Activated T-cell treated with anti-CD3 and anti-CD28 coated beads for 4 hours (primary cell): ENCODE data around the gene ANKRD50.

Experiments used
- DNase-seq: peaks from one replicate; pipeline ENCODE4 v3.0.0-alpha.2; 2020

The ANKRD50 gene

GRCh38 chr4:124710015-124710741 is 2.4 kb downstream of the ANKRD50 start:
- DNase-seq = no peak

DNA sequence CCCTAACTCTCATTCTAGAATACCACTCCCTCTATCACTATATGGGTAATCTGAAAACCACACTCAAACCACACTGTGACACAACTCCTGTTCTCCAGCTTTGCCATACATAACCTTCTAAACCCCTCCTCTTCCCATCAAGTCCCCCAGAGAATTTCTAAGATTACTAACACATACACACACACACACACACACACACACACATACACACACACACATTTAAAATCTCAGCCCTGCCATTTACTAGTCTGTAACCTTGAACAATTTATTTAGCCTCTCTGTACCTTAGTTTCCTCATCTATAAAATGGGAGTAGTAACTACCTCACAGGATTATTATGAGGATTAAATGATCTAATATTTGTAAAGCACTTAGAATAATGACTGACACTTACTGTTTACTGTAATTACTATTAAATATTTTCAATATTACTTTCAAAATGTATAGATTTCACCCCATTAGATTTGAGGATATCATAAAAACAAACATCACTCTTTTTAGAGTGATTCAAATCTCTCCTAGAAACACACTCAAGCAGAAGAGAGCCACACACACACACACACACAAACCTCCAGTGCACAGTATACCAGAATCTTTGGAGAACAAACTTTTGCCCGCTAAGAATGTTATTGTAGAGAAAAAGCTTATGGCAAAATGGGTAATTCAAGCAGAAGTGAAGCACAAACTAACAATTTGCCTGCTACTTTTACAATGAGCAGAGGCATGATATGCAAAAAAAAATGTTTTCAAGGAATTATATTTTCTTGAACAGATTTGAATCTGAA is 3.8 kb downstream of the ANKRD50 start:
- DNase-seq = no peak

- no peak for DNase-seq
Measured at GRCh38 chr4:124705393-124705792, 7.1 kb downstream of the ANKRD50 start.

DNA sequence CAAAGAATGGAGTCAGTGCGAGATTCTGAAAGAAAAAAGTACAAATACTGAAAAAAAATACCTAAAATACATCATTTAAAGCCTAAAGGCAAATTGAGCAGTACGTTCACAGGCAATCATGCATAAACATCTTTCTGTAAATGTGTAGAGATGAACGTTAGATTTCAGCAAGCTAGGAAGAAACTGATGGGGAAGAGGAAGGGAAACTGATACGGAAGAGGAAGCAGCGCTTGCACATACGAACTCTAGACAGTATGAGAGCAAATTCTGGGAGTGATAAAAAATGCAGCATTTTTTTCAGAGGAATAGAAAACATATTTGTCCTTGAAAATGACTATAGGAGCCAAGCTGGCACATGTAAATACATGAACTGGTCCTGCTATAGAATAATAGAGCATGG is 9.4 kb downstream of the ANKRD50 start:
- no peak for DNase-seq

GRCh38 chr4:124697441-124697840 is 15.1 kb downstream of the ANKRD50 start:
- DNase-seq = no peak

DNA sequence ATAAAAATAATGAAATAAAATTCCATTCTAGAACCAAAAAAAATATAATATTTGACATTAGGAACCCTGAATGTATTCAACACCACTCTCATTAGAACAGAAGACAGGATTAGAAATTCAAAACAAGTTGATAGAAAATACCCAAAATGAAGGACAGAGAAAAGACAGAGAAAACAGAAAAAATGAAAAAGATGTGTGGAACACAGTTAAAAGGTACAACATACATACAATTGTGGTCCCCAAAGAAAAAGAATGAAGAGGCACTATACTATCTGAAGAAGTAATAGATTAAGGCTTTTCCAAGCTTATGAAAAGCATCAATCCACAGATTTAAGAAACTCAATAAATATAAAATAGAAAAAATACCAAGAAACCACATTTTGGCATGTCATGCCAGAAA is 16.4 kb downstream of the ANKRD50 start:
- no peak for DNase-seq

DNA sequence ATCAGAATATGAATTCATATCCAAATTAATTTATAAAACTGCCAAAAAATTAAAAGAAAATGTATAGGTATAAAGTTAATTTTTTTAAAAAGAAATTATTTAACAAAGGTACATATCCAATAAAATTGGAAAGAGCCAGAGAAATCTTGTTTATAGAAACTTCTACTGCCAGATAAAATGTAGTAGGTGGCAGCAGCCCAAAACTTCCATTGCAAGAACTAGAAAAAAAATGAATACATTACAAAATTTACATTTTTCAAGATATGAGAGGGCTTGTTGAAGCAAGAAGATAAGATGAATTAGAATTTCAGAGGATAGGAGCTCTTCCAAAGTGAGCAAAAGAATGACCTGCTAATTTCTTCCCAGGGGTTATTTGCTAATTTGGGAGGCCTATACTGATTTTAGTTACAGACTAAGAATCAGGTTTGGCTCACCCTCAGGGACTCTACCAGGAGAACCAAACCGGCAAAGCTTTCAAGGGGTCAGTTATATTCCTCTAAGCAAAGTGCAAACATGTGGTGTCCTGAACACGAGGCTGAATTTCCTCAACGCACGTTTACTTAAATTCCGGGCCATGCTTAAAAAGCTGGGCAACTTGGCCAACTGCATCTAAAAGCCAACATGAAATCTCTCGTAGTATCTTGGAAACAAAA is 17.5 kb downstream of the ANKRD50 start:
- DNase-seq = no peak

- DNase-seq = no peak
Measured at GRCh38 chr4:124694306-124694705, 18.2 kb downstream of the ANKRD50 start.

DNA sequence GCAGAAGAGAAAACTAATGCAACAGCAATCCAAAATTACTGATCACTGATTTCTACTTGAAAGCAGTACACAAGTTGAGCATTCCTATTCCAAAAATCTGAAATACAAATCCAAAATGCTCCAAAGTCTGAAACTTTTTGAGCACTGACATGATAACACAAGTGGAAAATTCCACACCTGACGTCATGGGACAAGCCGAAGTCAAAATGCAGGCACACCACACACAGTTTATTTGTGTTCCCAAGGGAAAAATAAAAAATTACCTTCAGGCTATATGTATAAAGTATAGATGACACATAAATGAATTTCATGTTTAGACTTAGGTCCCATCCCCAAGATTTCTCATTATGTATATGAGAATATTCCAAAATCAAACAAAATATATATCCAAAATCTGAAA is 20.7 kb downstream of the ANKRD50 start:
- DNase-seq = no peak

DNA sequence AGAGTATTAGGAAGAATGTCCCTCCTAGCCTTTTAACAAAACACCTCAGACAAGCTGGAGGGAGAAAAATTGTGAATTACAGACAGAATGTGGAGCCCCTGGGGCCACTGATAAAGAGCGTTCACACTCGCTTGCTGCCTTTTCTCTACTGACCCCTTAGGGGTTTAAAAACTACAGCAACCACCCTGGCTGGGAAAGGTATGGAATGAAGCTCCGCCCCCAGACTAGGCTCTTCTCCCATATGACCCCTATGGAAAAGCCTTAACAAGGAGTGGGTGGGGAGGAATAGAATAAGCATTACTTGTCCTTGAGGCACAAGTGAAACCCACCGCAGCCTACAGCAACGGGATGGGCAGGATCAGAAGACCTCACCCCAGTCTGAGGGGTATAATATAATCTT is 26.3 kb downstream of the ANKRD50 start:
- no peak for DNase-seq

DNA sequence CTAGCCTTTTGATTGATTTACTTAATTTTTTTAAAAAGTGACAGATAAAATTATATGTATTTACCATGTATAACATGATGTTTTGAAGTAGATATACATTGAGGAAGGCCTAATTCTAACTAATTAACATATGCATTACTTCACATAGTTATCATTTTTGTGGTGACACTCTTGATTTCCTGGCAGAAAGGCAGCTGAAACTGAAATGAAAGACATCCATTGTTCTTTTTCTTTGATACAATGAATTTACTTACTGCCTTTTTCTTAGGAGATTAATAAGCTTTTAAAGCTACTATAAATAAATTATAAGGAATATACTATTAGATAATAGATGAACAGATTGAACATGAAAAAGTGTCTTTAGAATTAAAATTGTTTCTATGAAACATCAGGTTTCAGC is 26.7 kb downstream of the ANKRD50 start:
- DNase-seq = no peak

DNA sequence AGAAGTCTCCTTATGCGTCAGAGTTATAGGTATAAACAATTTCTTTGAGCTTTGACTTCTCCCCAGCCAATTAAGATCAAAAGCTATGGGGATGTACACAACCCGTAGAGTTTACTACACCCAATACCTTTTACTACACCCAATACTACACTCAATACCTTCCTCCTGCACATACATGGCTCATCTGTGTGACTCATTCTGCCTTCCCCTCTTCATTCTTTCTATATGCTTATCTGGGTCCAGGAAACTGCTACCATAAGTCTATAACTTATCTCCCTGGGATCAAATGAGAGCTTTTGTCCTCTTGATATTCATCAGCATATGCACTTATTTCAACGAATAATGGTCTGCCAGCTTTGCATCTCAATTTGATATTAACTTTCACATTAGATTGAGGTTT is 28.2 kb downstream of the ANKRD50 start:
- DNase-seq = no peak

- DNase-seq = no peak
Measured at GRCh38 chr4:124682384-124682783, 30.1 kb downstream of the ANKRD50 start.

DNA sequence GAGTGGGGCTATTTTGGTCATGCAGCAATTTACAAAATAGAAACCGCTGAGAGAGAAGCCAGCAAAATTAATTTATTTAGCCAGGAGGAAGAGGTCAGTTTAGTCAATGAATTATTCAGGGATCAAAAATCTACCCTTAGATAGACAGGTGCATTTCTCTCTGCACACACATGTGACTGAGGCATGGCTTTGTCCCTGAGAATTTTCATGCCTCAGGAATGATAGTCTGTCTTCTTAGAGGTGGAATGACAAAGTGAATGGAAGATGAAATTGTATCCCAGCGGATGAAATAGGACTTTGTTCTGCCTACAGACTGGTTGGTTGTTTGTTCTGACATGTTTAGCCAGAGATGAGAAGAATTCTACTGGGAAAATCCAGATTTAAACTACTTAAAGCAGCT is 46.0 kb downstream of the ANKRD50 start:
- DNase-seq = no peak

- DNase-seq = no peak
Measured at GRCh38 chr4:124658795-124659194, 53.7 kb downstream of the ANKRD50 start.

- DNase-seq = no peak
Measured at GRCh38 chr4:124650614-124651013, 61.9 kb downstream of the ANKRD50 start.

DNA sequence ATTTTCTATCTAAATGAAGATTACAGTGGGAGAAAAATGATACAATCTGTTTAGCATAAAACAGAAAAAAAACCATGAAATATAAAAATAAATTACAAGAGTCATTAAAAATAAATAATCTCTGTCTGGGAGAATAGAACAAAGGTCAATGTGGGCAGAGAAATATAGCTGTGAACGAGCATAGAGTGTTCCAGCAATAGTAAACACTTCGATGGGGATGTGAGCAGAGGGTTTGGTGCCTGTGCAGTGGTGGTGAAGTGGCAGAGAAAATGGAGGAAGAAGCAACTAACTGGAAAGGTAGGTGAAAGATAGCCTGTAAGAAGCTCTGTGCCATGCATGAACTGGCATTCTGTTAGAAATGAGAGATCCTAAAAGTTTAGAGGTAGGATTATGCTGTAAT is 64.9 kb downstream of the ANKRD50 start:
- no peak for DNase-seq

DNA sequence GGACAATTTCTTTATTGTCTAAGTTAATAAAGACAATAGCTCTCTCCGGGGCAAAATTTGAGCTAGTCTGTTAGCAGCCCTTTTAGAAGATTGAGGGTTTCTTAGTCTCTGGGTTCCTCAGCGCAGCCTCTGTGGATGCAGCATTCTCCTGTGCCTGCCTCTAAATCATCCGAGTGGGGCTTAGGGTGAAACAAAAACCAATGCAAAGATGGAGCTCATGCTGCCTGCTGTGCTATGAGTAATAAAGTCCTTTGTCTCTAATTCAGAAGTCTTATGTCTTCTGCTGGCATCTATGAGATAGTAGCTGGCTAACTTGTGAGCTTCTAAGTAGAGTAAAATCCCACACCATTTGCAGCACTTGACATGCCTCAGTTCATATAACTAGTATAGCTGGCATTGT is 67.9 kb downstream of the ANKRD50 start:
- no peak for DNase-seq

- no peak for DNase-seq
Measured at GRCh38 chr4:124642846-124643245, 69.7 kb downstream of the ANKRD50 start.

DNA sequence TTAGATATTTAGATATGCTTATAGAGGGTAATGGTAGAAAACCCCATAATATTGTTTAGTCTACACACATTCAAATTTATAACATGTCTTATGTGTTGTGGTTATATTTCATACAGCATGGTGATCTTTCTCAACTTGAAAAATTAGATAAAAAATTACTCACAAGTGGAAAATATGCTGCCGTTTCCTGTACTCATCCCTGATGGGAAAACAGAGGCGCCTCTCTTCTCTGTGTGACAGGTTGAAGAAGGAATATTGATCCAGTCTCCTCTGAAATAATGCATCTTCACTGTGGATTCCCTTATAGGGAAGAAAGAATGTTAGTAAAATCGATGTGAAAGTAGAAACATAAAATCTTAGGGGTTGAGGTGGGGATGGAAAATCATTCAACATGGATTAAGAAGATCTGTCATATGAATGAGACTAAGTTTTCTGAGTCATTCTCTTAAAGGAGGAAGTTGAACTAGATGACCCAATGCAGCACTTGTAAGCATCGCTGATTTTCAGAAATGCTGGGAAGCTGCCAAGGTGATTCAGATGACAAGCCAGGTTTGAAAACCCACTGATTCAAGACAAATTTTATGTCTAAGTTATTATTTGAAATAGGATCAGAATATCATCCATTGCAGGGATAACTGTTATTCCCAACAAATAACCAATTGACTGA is 70.7 kb downstream of the ANKRD50 start:
- no peak for DNase-seq

DNA sequence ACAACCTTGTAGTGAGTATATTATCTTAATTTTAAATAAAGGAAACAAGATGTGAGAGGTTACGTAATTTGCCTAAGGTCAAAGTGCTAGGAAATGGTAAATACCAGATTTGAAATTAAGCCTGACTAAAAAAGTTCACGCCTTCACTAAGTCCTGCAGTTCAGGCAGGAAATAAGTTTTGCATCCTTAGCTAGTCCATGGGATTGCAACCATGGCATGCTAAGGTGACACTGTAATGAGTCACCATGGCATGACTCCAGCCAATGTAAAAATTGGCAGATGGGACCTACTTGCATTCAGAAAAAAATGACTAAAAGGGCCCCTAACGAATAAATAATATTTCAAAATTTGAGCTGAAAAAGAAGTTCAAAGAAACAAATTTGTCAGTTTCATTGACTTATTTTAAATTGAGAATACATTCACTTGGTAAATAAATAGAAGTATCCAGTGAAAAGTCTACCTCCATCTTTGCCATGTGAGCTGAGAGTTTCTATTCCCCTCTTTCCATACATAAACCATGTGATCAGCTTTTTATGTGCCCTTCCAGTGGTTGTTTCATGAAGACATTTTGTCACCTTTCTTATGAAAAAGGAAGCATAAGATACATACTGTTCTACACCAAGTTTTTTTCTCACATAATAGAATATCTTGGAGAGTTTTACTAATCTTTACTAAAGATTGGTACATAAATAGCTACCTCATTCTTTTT is 72.4 kb downstream of the ANKRD50 start:
- DNase-seq = no peak

- DNase-seq = no peak
Measured at GRCh38 chr4:124637321-124637720, 75.2 kb downstream of the ANKRD50 start.

GRCh38 chr4:124636788-124637187 is 75.7 kb downstream of the ANKRD50 start:
- no peak for DNase-seq
